Measurements from ENCODE around the gene CCR1.

GRCh38 chr3:46238386-46238785, 30.3 kb upstream of the CCR1 start:
- no peak for TF ChIP-seq EZH2 (IDR thresholded peaks at IDR 0.05)
- TF ChIP-seq POLR2AphosphoS5 (IDR thresholded peaks at IDR 0.05; ENCODE audit: borderline replicate concordance, low read depth, low read length), result no peak
- no peak for TF ChIP-seq FOXP2 (optimal IDR thresholded peaks at IDR 0.05; ENCODE audit: control extremely low read depth, extremely low read length, insufficient read depth)

Data from SK-N-MC (cell line).